CD8-positive, alpha-beta memory T cell (primary cell): ENCODE results near the gene AIDA. TPM values are rescaled to one million over a fixed set of nuclear protein-coding genes. Genes with fewer than 3 reads are reported as not detected.

ENCODE experiments used
- CTCF ChIA-PET: fragments of 350-600 bp; sonication (Branson Sonifier 250); formaldehyde crosslinking; loops from one replicate; lab custom pipeline; 2021; ENCODE audit warnings: antibody characterized with exemption; lab: Charles Lee
- POLR2A ChIA-PET: fragments of 350-600 bp; sonication (Branson Sonifier 250); formaldehyde crosslinking; loops from one replicate; lab custom pipeline; 2021; ENCODE audit warnings: antibody characterized with exemption; lab: Charles Lee
- DNase-seq, 5 donors: peaks; one replicate each; pipeline versions ENCODE4 v3.0.0 to v3.0.0-alpha.2; 2020 to 2022; ENCODE audit warnings: mixed read lengths in 1 of 5
- H3K27ac ChIP-seq: one replicate; pipeline ENCODE4 v1.7.0; 2013; ENCODE audit warnings: low read depth, mild to moderate bottlenecking, low read length, moderate library complexity
- H3K27me3 ChIP-seq: 2 replicates; pipeline ENCODE4 v1.7.0; 2013; ENCODE audit warnings: low read length, mild to moderate bottlenecking; ENCODE audit not compliant: insufficient read depth, poor library complexity, severe bottlenecking
- H3K36me3 ChIP-seq: 2 replicates; pipeline ENCODE4 v1.7.0; 2013; ENCODE audit warnings: mild to moderate bottlenecking, low read length, moderate library complexity; ENCODE audit not compliant: insufficient read depth
- H3K4me1 ChIP-seq: 2 replicates; pipeline ENCODE4 v1.7.0; 2013; ENCODE audit warnings: mild to moderate bottlenecking, low read length, moderate library complexity; ENCODE audit not compliant: insufficient read depth
- H3K4me3 ChIP-seq: 2 replicates; pipeline ENCODE4 v1.7.0; 2013; ENCODE audit warnings: mild to moderate bottlenecking, low read length
- H3K9me3 ChIP-seq: 2 replicates; pipeline ENCODE4 v1.7.0; 2013; ENCODE audit warnings: mild to moderate bottlenecking, low read length
- H3K27ac Mint-ChIP-seq, 8 donors: one replicate each; pipeline ENCODE4 v1.8.0; 2020 to 2021; ENCODE audit warnings: mixed read lengths in 8 of 8, mild to moderate bottlenecking in 6 of 8, inconsistent platforms in 3 of 8, moderate library complexity in 3 of 8
- H3K27me3 Mint-ChIP-seq, 2 donors: one replicate each; pipeline ENCODE4 v1.8.0; 2020 to 2021; ENCODE audit warnings: mixed read lengths in 2 of 2, mild to moderate bottlenecking in 1 of 2, moderate library complexity in 1 of 2
- H3K36me3 Mint-ChIP-seq, 3 donors: one replicate each; pipeline ENCODE4 v1.8.0; 2020 to 2021; ENCODE audit warnings: mixed read lengths in 3 of 3, inconsistent platforms in 1 of 3, mild to moderate bottlenecking in 1 of 3
- H3K4me1 Mint-ChIP-seq, 3 donors: one replicate each; pipeline ENCODE4 v1.8.0; 2020 to 2021; ENCODE audit warnings: mixed read lengths in 3 of 3, inconsistent platforms in 1 of 3, mild to moderate bottlenecking in 1 of 3
- H3K4me3 Mint-ChIP-seq, 7 donors: one replicate each; pipeline ENCODE4 v1.8.0; 2020 to 2021; ENCODE audit warnings: mixed read lengths in 7 of 7, mild to moderate bottlenecking in 6 of 7, moderate library complexity in 4 of 7, inconsistent platforms in 2 of 7
- H3K9me3 Mint-ChIP-seq, 5 donors: one replicate each; pipeline ENCODE4 v1.8.0; 2020 to 2022; ENCODE audit warnings: mixed read lengths in 5 of 5, mild to moderate bottlenecking in 3 of 5, moderate library complexity in 2 of 5, inconsistent platforms in 1 of 5
- polyA plus RNA-seq: library from polyadenylated mRNA; unstranded; fragments of 300-500 nt; fragmentation: Illumina TruSeq; gene quantifications from one replicate; pipeline ENCODE4 v1.2.3, GENCODE V29; 2021
- total RNA-seq, 2 experiments: library from RNA; stranded (reverse); gene quantifications; one replicate each; pipeline ENCODE4 v1.2.3, GENCODE V29; 2021

Gene AIDA
- total and polyA plus RNA-seq, 3 experiments from 2014 or later, result 29.2 to 59.1 (median 57.9) TPM

GRCh38 chr1:222732216-222733159, 20.2 kb upstream of the AIDA start:
- Mint-ChIP-seq H3K9me3 (no peaks in the 10 kb centered on the region), H3K4me3 (no peak overlapping the region), H3K4me1 (peaks cover 2 to 18% (median 8%) of the 10 kb centered on the region in 3 donors), H3K27ac (peak overlapping the region in 3 of 8 donors; percentile 7 to 19 (median 10)), H3K36me3 (peaks cover 5 to 77% (median 29%) of the 10 kb centered on the region in 3 donors), H3K27me3 (no peaks in the 10 kb centered on the region)
- ChIA-PET CTCF (interaction anchor here (0.7 kb wide), 1 partner anchor 179 kb away, joined by 3 read pairs; no protein-coding TSS in a partner anchor), POLR2A (no interaction called here)
- H3K27me3 ChIP-seq, result no peaks in the 10 kb centered on the region
- no peaks in the 10 kb centered on the region for H3K9me3 ChIP-seq
- no peak for DNase-seq
- H3K36me3 ChIP-seq, result peaks cover 43% of the 10 kb centered on the region
- H3K4me1 ChIP-seq, result no peaks in the 10 kb centered on the region
- H3K4me3 ChIP-seq, result no peak overlapping the region
- H3K27ac ChIP-seq, result no peak overlapping the region

GRCh38 chr1:222730866-222731265, 18.6 kb upstream of the AIDA start:
- POLR2A ChIA-PET, result no interaction called here
- peaks cover 59% of the 10 kb centered on the region for H3K36me3 ChIP-seq
- no peak for DNase-seq
- Mint-ChIP-seq H3K4me3 (no peak overlapping the region), H3K9me3 (no peaks in the 10 kb centered on the region), H3K27ac (peak overlapping the region in 4 of 8 donors; percentile 0 to 77 (median 28)), H3K4me1 (peaks cover 2 to 25% (median 8%) of the 10 kb centered on the region in 3 donors), H3K36me3 (peaks cover 5 to 89% (median 32%) of the 10 kb centered on the region in 3 donors), H3K27me3 (no peaks in the 10 kb centered on the region)
- no peaks in the 10 kb centered on the region for H3K9me3 ChIP-seq
- no peaks in the 10 kb centered on the region for H3K4me1 ChIP-seq
- CTCF ChIA-PET, result no interaction called here
- H3K4me3 ChIP-seq, result no peak overlapping the region
- no peaks in the 10 kb centered on the region for H3K27me3 ChIP-seq
- no peak overlapping the region for H3K27ac ChIP-seq

GRCh38 chr1:222728746-222729145, 16.5 kb upstream of the AIDA start:
- Histone ChIP-seq H3K4me1 (no peaks in the 10 kb centered on the region), H3K9me3 (no peaks in the 10 kb centered on the region), H3K36me3 (peaks cover 72% of the 10 kb centered on the region), H3K27ac (no peak overlapping the region), H3K4me3 (no peak overlapping the region), H3K27me3 (no peaks in the 10 kb centered on the region)
- ChIA-PET POLR2A (interaction anchor here (0.9 kb wide), 1 partner anchor 16 kb away, joined by 4 read pairs; no protein-coding TSS in a partner anchor), CTCF (interaction anchor here (1.1 kb wide), 1 partner anchor 10 kb away, joined by 4 read pairs; no protein-coding TSS in a partner anchor)
- Mint-ChIP-seq H3K9me3 (no peaks in the 10 kb centered on the region), H3K27ac (peak overlapping the region in 1 of 8 donors; percentile 15), H3K36me3 (peaks cover 5 to 91% (median 37%) of the 10 kb centered on the region in 3 donors), H3K27me3 (no peaks in the 10 kb centered on the region), H3K4me1 (peaks cover 6 to 31% (median 8%) of the 10 kb centered on the region in 3 donors), H3K4me3 (no peak overlapping the region)
- no peak for DNase-seq

GRCh38 chr1:222716393-222716792, 4.1 kb upstream of the AIDA start:
- no peak overlapping the region for H3K27ac ChIP-seq
- Mint-ChIP-seq H3K27me3 (no peaks in the 10 kb centered on the region), H3K27ac (peak overlapping the region in 7 of 8 donors; percentile 20 to 82 (median 46)), H3K9me3 (no peaks in the 10 kb centered on the region), H3K36me3 (peaks cover 0 to 77% (median 19%) of the 10 kb centered on the region in 3 donors), H3K4me3 (no peak overlapping the region), H3K4me1 (peaks cover 41 to 65% (median 50%) of the 10 kb centered on the region in 3 donors)
- H3K4me1 ChIP-seq, result peaks cover 9% of the 10 kb centered on the region
- peaks cover 32% of the 10 kb centered on the region for H3K36me3 ChIP-seq
- CTCF ChIA-PET, result no interaction called here
- H3K4me3 ChIP-seq, result no peak overlapping the region
- no peak for DNase-seq
- no peaks in the 10 kb centered on the region for H3K9me3 ChIP-seq
- no peaks in the 10 kb centered on the region for H3K27me3 ChIP-seq
- POLR2A ChIA-PET, result no interaction called here

- Histone ChIP-seq H3K27me3 (no peaks in the 10 kb centered on the region), H3K27ac (peak overlapping the region; percentile 92), H3K36me3 (peaks cover 12% of the 10 kb centered on the region), H3K4me3 (peak overlapping the region; percentile 96), H3K9me3 (no peaks in the 10 kb centered on the region), H3K4me1 (peaks cover 26% of the 10 kb centered on the region)
- H3K27ac Mint-ChIP-seq, result peak overlapping the region; percentile 99 to 100 (median 100)
- peaks cover 54 to 66% (median 64%) of the 10 kb centered on the region in 3 donors for H3K4me1 Mint-ChIP-seq
- peak overlapping the region; percentile 92 to 99 (median 97) for H3K4me3 Mint-ChIP-seq
- no peaks in the 10 kb centered on the region for H3K9me3 Mint-ChIP-seq
- no peaks in the 10 kb centered on the region for H3K27me3 Mint-ChIP-seq
- H3K36me3 Mint-ChIP-seq, result peaks cover 0 to 69% (median 11%) of the 10 kb centered on the region in 3 donors
- ChIA-PET POLR2A (interaction anchor here (0.6 to 1.8 kb wide), 15 partner anchors 9 to 971 kb away, joined by 3 to 50 read pairs (median 4); partner anchors contain the start of genes DUSP10 and TAF1A), CTCF (interaction anchor here (0.9 to 1.8 kb wide), 8 partner anchors 53 to 79 kb away, joined by 3 to 5 read pairs (median 4); no protein-coding TSS in a partner anchor)
- peak; percentile 89 to 95 (median 93) for DNase-seq
These were observed 1.0 kb upstream of the AIDA start for GRCh38 chr1:222713091-222713961.

- Histone ChIP-seq H3K9me3 (no peaks in the 10 kb centered on the region), H3K27ac (peak overlapping the region; percentile 92), H3K4me1 (peaks cover 34% of the 10 kb centered on the region), H3K36me3 (peaks cover 5% of the 10 kb centered on the region), H3K4me3 (peak overlapping the region; percentile 90), H3K27me3 (no peaks in the 10 kb centered on the region)
- POLR2A ChIA-PET, result interaction anchor here (0.9 to 1.8 kb wide), 5 partner anchors 10 to 77 kb away, joined by 3 to 50 read pairs (median 7); no protein-coding TSS in a partner anchor
- Mint-ChIP-seq H3K36me3 (peaks cover 0 to 59% (median 5%) of the 10 kb centered on the region in 3 donors), H3K27ac (peak overlapping the region; percentile 98 to 100 (median 100)), H3K9me3 (no peaks in the 10 kb centered on the region), H3K4me3 (peak overlapping the region; percentile 92 to 99 (median 97)), H3K27me3 (no peaks in the 10 kb centered on the region), H3K4me1 (peaks cover 50 to 62% (median 60%) of the 10 kb centered on the region in 3 donors)
- peak; percentile 47 to 70 (median 57) for DNase-seq
- CTCF ChIA-PET, result interaction anchor here (1.1 to 1.8 kb wide), 4 partner anchors 54 to 77 kb away, joined by 4 to 5 read pairs (median 4); no protein-coding TSS in a partner anchor
These were observed 705 bp downstream of the AIDA start for GRCh38 chr1:222711319-222712252.
